Natural killer cell treated with Interleukin-12 subunit alpha and Interleukin-12 subunit beta and Interleukin-15 and Interleukin-18, amount 100 ng/mL, for 72 hours (primary cell): ENCODE measurements around the gene SNCG. TPM values are rescaled to one million over a fixed set of nuclear protein-coding genes. Genes with fewer than 3 reads are reported as not detected.
"Not testable (repeated sequence)": the region's sequence is repeated elsewhere in the genome, so short reads cannot be mapped to it uniquely, and the experiment has no call there.

Source experiments
- ATAC-seq, 2 donors: fragments of 150-1000 bp; cut with Tn5 transposase in 1 of 2; sonication (Bioruptor Pico), chemical (Tn5 transposase) in 1 of 2; 2 replicates each; pipeline ENCODE4 v1.10.0; 2021
- DNase-seq: peaks from one replicate; pipeline ENCODE4 v3.0.0; 2022; ENCODE audit warnings: low spot score
- H3K27ac Mint-ChIP-seq, 2 donors: 1 replicate in 1 of 2; 2 replicates in 1 of 2; pipeline ENCODE4 v1.8.0; 2022; ENCODE audit warnings: mixed read lengths in 2 of 2, mild to moderate bottlenecking in 1 of 2, moderate library complexity in 1 of 2
- H3K27me3 Mint-ChIP-seq, 2 donors: 1 replicate in 1 of 2; 2 replicates in 1 of 2; pipeline ENCODE4 v1.8.0; 2022; ENCODE audit warnings: mixed read lengths in 2 of 2
- H3K36me3 Mint-ChIP-seq: one replicate; pipeline ENCODE4 v1.8.0; 2022; ENCODE audit warnings: mixed read lengths
- H3K4me1 Mint-ChIP-seq, 2 donors: 1 replicate in 1 of 2; 2 replicates in 1 of 2; pipeline ENCODE4 v1.8.0; 2022; ENCODE audit warnings: low read depth in 2 of 2, mixed read lengths in 2 of 2, mild to moderate bottlenecking in 1 of 2
- H3K4me3 Mint-ChIP-seq: one replicate; pipeline ENCODE4 v1.8.0; 2022; ENCODE audit warnings: mixed read lengths
- H3K9me3 Mint-ChIP-seq: 2 replicates; pipeline ENCODE4 v1.8.0; 2022; ENCODE audit warnings: mixed read lengths
- total RNA-seq, 2 donors: library from RNA; stranded (reverse); gene quantifications; one replicate each; pipeline ENCODE4 v1.2.3, GENCODE V29; 2022

Gene SNCG
- total RNA-seq, 2 donors from 2014 or later, result not detected

DNA sequence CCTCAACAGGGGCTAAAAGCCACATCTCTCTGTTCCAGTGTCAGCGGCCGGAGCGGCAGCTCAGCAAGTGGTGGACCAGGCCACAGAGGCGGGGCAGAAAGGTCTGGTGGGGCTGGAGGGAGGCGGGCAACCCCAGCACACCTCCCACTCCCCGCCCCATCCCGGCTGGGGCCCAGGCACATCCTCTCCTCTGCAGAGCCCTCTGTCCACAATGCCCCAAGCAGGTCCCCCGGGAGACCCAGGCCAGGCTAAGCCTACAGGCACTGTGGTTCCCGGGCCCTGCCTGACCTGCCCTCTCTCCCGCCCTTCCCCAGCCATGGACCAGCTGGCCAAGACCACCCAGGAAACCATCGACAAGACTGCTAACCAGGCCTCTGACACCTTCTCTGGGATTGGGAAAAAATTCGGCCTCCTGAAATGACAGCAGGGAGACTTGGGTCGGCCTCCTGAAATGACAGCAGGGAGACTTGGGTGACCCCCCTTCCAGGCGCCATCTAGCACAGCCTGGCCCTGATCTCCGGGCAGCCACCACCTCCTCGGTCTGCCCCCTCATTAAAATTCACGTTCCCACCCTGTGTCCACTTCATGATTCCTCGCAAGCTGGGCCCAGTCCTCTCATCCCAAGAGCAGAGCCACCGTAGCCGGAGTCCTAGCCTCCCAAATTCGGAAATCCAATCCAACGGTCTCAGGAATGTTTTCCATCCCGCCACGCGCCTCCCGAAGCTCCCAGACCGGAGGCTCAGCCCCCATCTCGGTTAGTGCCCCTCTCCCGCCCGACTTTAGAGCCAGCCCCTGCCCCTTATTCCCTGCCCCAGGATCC lies 12.0 kb downstream of the SNCG start:
- H3K27ac Mint-ChIP-seq, result no peak overlapping the region
- no peaks in the 10 kb centered on the region for H3K9me3 Mint-ChIP-seq
- H3K4me3 Mint-ChIP-seq, result peak overlapping the region; percentile 62
- H3K4me1 Mint-ChIP-seq, result peaks cover 12 to 22% of the 10 kb centered on the region in 2 donors
- no peaks in the 10 kb centered on the region for H3K36me3 Mint-ChIP-seq
- peaks cover 8 to 21% of the 10 kb centered on the region in 2 donors for H3K27me3 Mint-ChIP-seq
- ATAC-seq (no peak), DNase-seq (peak; percentile 58)

DNA sequence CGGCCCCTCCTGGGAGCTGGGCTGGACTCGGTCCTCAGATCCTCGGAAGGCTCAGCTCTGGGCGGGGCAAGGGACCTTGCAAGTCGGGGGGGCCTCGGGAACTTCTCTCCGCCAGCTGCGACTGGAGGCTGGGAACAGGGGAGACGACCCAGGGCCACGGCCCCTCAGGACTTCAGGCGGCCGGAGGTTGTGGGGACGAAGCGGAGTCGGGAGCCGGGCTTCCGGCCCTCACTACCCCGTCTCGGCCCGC lies 12.5 kb downstream of the SNCG start:
- H3K27me3 Mint-ChIP-seq, result peaks cover 8 to 17% of the 10 kb centered on the region in 2 donors
- DNase-seq (no peak), ATAC-seq (no peak)
- no peaks in the 10 kb centered on the region for H3K36me3 Mint-ChIP-seq
- no peak overlapping the region for H3K27ac Mint-ChIP-seq
- peaks cover 12 to 18% of the 10 kb centered on the region in 2 donors for H3K4me1 Mint-ChIP-seq
- H3K9me3 Mint-ChIP-seq, result no peaks in the 10 kb centered on the region
- H3K4me3 Mint-ChIP-seq, result peak overlapping the region; percentile 62

DNA sequence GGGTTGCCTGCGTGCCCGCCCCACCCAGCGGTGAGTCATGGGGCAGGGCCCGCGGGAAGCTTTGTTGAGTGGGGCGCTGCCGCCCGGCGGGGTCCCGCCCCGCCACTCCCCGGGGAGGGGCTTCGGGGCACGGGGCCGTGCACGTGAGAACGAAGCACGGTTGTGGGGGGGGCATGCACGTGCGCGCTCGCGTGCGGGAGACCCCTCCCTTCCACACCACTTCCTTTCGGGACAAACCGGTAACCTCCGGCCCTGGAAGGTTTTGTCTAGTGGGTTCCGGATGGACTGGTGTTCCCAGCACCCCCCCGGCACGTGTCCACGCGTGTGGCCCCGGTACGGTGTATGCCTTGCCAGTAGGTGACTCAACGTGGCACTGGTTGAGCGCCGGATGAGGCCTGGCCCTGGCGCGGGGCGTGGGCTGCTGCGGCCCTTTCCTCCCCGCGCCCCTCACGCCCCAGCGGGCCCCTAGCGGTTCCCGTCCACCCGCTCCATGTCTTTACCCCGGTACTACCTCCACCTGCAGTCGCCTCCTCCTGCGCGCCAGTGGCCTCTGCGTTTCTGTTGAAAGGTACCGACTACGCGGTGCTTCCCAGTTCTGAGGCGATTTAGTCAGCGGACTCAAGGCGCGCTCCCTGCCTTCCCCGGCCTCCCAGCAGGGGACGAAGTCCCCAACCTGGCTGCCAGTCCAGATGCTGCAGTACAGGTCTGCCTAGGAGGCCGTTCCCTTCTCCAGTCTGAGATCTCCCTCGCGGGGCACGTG lies 13.0 kb downstream of the SNCG start:
- Mint-ChIP-seq H3K27ac (peak overlapping the region; percentile 64 to 79), H3K4me1 (peaks cover 12 to 14% of the 10 kb centered on the region in 2 donors)

DNA sequence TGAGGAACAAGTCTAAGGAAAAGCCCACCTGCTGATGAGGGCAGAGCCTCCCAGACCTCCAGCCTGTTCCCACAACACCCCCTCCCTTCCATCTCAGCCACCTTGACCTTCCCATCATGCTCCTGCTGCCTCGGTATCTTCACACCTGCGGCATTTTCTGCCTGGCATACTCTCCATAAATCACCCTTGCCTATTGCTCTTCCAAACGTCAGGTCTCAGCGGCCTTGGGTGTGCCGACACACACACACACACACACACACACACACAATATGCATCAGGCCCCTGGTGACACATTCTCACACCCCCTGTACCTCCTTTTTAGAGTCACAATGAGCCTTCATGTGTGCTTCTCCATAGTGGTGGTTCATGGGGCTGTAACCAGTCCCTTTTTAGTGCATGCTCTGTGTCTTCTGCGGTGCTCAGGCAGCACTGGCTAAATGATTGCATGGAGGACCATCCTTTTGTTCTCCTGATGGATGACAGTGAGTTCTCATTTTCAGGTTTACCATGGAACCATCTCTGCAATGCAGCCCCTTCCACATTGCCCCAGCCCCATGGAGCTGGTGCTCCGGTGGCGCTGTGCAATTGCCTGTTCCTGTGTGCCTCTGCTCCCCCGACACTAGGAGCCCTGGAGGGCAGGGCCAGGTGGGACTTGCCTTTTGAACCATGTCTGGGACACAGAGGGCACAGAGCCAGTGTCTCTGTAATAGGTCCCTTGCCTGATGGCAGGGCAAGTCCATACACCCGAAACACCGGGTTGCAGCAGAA lies 14.4 kb downstream of the SNCG start:
- H3K4me3 Mint-ChIP-seq, result peak overlapping the region; percentile 39

More for the DNA sequence above, 13.0 kb downstream of the SNCG start:
- H3K27me3 Mint-ChIP-seq, result peaks cover 8 to 16% of the 10 kb centered on the region in 2 donors
- ATAC-seq (peak; percentile 94), DNase-seq (peak; percentile 86)
- H3K36me3 Mint-ChIP-seq, result no peaks in the 10 kb centered on the region
- H3K9me3 Mint-ChIP-seq, result no peaks in the 10 kb centered on the region
- H3K4me3 Mint-ChIP-seq, result peak overlapping the region; percentile 83

DNA sequence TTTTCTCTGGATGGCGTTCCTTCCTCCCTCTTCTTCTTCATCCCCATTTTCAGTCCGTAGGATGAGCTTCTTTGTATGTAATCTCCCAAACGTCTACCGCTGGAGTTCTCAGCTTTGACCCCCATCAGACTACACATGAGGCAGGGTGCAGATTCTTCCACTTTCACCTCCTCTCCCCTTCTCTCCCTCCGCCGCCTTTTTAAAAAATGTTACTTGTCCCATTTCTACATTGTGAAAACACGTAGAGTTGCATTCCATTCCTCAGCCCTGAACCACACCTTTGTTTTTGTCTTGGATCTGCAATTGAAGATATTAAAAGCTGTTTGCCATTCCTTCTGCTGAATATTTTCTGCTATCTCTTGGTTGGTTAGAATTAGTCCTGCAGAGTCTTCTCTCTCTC lies 16.1 kb downstream of the SNCG start:
- Mint-ChIP-seq H3K4me1 (peaks cover 11 to 12% of the 10 kb centered on the region in 2 donors), H3K9me3 (no peaks in the 10 kb centered on the region), H3K36me3 (no peaks in the 10 kb centered on the region), H3K4me3 (no peak overlapping the region), H3K27me3 (peaks cover 8 to 17% of the 10 kb centered on the region in 2 donors), H3K27ac (no peak overlapping the region)
- DNase-seq (no peak), ATAC-seq (no peak)

More for the DNA sequence above, 14.4 kb downstream of the SNCG start:
- Mint-ChIP-seq H3K27me3 (peaks cover 8 to 17% of the 10 kb centered on the region in 2 donors), H3K9me3 (no peaks in the 10 kb centered on the region), H3K4me1 (peaks cover 11 to 12% of the 10 kb centered on the region in 2 donors), H3K27ac (no peak overlapping the region), H3K36me3 (no peaks in the 10 kb centered on the region)
- ATAC-seq (no peak), DNase-seq (no peak)

DNA sequence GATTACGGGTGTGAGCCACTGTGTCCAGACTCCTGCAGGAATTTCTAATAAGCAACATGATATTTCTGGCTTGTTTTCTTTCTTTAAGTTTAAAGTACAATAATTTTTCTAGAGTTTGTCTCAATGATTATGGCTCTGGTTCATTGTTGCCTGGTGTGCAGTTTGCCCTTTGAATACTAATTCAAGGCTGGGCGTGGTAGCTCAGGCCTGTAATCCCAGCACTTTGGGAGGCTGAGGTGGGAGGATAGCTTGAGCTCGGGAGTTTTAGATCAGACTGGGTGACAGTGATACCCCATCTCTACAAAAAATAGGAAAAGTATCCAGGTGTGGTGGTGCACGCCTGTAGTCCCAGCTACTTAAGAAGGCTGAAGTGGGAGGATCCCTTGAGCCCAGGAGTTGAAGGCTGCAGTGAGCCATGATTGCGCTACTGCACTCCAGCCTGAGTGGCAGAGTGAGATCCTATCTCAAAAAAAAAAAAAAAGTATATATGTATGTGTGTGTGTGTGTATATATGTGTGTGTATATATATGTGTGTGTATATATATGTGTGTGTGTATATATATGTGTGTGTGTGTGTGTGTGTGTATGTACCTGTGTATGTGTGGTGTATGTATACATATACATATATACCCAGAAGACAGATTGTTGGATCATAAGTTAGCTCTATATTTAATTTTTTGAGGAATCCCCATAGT lies 18.1 kb downstream of the SNCG start:
- Mint-ChIP-seq H3K4me3 (no peak overlapping the region), H3K27ac (no peak overlapping the region), H3K27me3 (peaks cover 8 to 21% of the 10 kb centered on the region in 2 donors), H3K36me3 (no peaks in the 10 kb centered on the region), H3K9me3 (no peaks in the 10 kb centered on the region), H3K4me1 (peaks cover 11% of the 10 kb centered on the region in 2 donors)
- ATAC-seq (no peak), DNase-seq (no peak)

DNA sequence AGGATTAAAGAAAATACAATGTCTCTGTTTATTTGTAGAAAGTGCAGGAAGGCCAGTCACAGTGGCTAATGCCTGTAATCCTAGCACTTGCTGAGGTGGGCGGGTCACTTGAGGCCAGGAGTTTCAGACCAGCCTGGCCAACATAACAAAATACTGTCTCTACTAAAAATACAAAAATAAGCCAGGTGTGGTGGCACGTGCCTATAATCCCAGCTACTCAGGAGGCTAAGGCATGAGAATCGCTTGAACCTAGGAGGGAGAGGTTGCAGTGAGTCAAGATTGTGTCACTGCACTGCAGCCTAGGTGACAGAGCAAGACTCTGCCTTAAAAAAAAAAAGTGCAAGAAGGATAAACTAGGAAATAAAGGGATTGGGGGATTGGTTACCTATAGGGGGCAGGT lies 20.1 kb downstream of the SNCG start:
- not testable (repeated sequence) for H3K36me3 Mint-ChIP-seq, ATAC-seq, H3K27ac Mint-ChIP-seq, DNase-seq, H3K4me1 Mint-ChIP-seq, H3K9me3 Mint-ChIP-seq, H3K4me3 Mint-ChIP-seq
- peaks cover 0 to 24% of the 10 kb centered on the region in 2 donors for H3K27me3 Mint-ChIP-seq

DNA sequence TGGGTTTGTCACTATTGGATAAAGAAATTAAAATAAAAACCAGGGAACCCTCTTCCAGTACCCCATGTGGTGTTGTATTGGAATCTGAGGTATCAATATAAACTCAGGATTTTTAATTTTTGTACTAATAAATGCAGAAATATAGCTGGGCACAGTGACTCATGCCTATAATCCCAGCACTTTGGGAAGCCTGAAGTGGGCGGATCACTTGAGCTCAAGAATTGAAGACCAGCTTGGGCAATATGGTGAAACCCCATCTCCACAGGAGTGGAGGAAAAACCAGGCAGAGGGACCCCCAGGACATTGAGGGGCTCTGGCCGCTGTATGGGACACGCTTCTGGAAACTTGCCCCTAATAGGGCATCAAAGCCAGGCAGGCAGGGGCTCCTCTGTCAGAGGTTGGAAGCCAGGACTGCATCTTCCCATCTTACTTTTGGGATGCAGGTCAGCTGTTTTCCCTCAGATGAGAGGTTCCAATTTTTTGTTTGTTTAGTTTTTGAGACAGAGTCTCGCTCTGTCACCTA lies 21.0 kb downstream of the SNCG start:
- no peak overlapping the region for H3K4me3 Mint-ChIP-seq
- no peaks in the 10 kb centered on the region for H3K4me1 Mint-ChIP-seq
- no peak overlapping the region for H3K27ac Mint-ChIP-seq
- no peaks in the 10 kb centered on the region for H3K36me3 Mint-ChIP-seq
- no peaks in the 10 kb centered on the region for H3K9me3 Mint-ChIP-seq
- DNase-seq (no peak), ATAC-seq (no peak)
- H3K27me3 Mint-ChIP-seq, result peaks cover 0 to 22% of the 10 kb centered on the region in 2 donors

DNA sequence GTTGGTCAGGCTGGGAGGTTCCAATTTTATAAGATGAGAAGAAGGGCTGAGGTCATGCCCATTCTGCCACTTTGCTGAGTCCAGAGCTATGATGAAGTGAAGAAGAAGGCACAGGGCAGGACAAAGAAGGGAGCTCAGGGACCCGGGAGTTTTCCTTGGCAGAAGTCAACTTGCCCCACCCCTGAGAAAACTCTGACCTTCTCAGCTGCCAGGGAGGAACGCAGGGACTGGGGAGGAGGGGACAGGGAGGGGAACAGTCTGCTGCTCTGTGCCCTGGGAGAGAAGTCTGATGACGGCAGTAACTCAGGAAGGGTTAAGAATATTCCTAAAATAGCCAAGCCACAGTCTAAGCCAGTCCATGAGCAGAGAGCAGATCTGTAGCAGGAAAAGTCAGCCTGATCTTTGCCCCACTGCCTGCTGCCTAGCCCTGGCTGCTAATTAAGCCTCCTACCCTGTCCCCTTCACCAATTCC lies 21.6 kb downstream of the SNCG start:
- H3K27me3 Mint-ChIP-seq, result peaks cover 0 to 17% of the 10 kb centered on the region in 2 donors
- H3K9me3 Mint-ChIP-seq, result no peaks in the 10 kb centered on the region
- H3K36me3 Mint-ChIP-seq, result no peaks in the 10 kb centered on the region
- H3K4me3 Mint-ChIP-seq, result no peak overlapping the region
- DNase-seq (no peak), ATAC-seq (peak in 1 of 2 donors; percentile 28)
- H3K27ac Mint-ChIP-seq, result no peak overlapping the region
- no peaks in the 10 kb centered on the region for H3K4me1 Mint-ChIP-seq

DNA sequence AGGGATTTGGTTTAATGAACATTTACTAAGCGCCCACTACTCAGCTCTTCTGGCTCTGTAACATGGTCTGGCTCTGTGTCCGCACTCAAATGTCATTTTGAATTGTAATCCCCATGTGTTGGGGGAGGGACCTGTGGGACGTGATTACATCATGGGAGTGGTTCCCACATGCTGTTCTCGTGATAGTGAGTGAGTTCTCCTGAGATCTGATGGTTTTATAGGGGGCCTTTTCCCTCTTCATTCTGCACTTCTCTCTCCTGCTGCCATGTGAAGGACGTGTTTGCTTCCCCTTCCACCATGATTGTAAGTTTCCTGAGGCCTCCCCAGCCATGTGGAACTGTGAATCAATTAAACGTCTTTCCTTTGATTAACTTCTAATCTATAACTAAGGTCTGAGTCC lies 22.6 kb downstream of the SNCG start:
- not testable (repeated sequence) for H3K36me3 Mint-ChIP-seq, H3K4me3 Mint-ChIP-seq, H3K27ac Mint-ChIP-seq, H3K9me3 Mint-ChIP-seq, ATAC-seq, H3K4me1 Mint-ChIP-seq, DNase-seq
- peaks cover 3 to 17% of the 10 kb centered on the region in 2 donors for H3K27me3 Mint-ChIP-seq

DNA sequence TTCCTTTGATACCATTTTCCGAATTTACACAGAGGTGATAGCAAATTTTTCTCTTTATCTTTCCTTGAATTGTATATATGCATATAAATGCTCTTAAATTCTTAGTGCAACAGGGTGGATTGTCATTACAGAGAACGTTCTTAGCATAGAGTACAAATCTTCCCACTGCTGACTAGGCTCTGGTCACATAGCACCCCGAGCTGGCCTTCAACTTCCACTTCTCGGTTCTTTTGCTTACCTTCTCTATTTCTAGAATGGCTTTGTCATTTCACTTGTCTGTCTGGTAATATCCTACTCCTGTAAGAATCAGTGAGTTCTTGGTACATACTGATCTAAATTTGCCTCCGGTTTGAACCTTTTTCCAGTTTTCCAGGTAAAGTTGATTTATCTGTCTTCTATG lies 23.3 kb downstream of the SNCG start:
- Mint-ChIP-seq H3K27me3 (peaks cover 8 to 17% of the 10 kb centered on the region in 2 donors), H3K36me3 (no peaks in the 10 kb centered on the region), H3K9me3 (no peaks in the 10 kb centered on the region), H3K27ac (no peak overlapping the region), H3K4me3 (no peak overlapping the region), H3K4me1 (no peaks in the 10 kb centered on the region)
- ATAC-seq (no peak), DNase-seq (no peak)

DNA sequence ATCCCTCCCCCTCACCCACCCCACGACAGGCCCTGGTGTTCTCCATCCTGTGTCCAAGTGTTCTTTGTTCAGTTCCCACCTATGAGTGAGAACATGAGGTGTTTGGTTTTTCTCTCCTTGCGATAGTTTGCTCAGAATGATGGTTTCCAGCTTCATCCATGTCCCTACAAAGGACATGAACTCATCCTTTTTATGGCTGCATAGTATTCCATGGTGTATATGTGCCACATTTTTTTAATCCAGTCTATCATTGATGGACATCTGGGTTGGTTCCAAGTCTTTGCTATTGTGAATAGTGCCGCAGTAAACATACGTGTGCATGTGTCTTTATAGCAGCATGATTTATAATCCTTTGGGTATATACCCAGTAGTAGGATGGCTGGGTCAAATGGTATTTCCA lies 26.1 kb downstream of the SNCG start:
- H3K4me1 Mint-ChIP-seq, H3K9me3 Mint-ChIP-seq, H3K36me3 Mint-ChIP-seq, H3K4me3 Mint-ChIP-seq, DNase-seq, H3K27ac Mint-ChIP-seq, ATAC-seq: not testable (repeated sequence)
- H3K27me3 Mint-ChIP-seq, result peaks cover 27 to 31% of the 10 kb centered on the region in 2 donors

DNA sequence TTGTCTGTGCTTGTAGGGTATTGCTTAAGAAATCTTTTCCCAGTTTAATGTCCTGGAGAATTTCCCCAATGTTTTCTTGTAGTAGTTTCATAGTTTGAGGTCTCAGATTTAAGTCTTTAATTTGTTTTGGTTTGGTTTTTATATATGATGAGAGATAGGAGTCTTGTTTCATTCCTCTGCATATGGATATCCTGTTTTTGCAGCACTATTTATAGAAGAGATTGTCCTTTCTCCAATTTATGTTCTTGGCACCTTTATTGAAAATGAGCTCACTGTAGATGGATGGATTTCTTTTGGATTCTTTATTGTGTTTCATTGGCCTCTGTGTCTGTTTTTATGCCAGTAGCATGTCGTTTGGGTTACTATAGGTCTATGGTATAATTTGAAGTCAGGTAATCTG lies 30.1 kb downstream of the SNCG start:
- Mint-ChIP-seq H3K36me3 (no peaks in the 10 kb centered on the region), H3K4me3 (no peak overlapping the region), H3K9me3 (no peaks in the 10 kb centered on the region), H3K27me3 (peaks cover 25 to 46% of the 10 kb centered on the region in 2 donors), H3K4me1 (no peaks in the 10 kb centered on the region), H3K27ac (no peak overlapping the region)
- DNase-seq (no peak), ATAC-seq (no peak)
